Suppressor macrophage (primary cell): Measurements from ENCODE around the gene PEX14.
A peak's percentile ranks its signal among the peaks of the same experiment; 100 is the strongest.
"Not testable (repeated sequence)": the region's sequence is repeated elsewhere in the genome, so short reads cannot be mapped to it uniquely, and the experiment has no call there.

Experiments used
- DNase-seq, 4 experiments: peaks; one replicate each; pipeline ENCODE4 v3.0.0-alpha.2; 2020 to 2022

The PEX14 gene

GRCh38 chr1:10497109-10497508 is 22.4 kb downstream of the PEX14 start:
- no peak for DNase-seq

GRCh38 chr1:10498231-10498630 is 23.5 kb downstream of the PEX14 start:
- DNase-seq, result no peak

- DNase-seq, result no peak
Observed at GRCh38 chr1:10502206-10502605, 27.5 kb downstream of the PEX14 start.

GRCh38 chr1:10504249-10504648 is 29.5 kb downstream of the PEX14 start:
- no peak for DNase-seq

- not testable (repeated sequence) for DNase-seq
Observed at GRCh38 chr1:10506046-10506676, 31.4 kb downstream of the PEX14 start.

GRCh38 chr1:10506677-10507047 is 31.9 kb downstream of the PEX14 start:
- DNase-seq, result no peak

- peak; percentile 58 to 76 (median 72) for DNase-seq
Observed at GRCh38 chr1:10507111-10507879, 32.5 kb downstream of the PEX14 start.

- no peak for DNase-seq
Observed at GRCh38 chr1:10508511-10508951, 33.8 kb downstream of the PEX14 start.

DNA sequence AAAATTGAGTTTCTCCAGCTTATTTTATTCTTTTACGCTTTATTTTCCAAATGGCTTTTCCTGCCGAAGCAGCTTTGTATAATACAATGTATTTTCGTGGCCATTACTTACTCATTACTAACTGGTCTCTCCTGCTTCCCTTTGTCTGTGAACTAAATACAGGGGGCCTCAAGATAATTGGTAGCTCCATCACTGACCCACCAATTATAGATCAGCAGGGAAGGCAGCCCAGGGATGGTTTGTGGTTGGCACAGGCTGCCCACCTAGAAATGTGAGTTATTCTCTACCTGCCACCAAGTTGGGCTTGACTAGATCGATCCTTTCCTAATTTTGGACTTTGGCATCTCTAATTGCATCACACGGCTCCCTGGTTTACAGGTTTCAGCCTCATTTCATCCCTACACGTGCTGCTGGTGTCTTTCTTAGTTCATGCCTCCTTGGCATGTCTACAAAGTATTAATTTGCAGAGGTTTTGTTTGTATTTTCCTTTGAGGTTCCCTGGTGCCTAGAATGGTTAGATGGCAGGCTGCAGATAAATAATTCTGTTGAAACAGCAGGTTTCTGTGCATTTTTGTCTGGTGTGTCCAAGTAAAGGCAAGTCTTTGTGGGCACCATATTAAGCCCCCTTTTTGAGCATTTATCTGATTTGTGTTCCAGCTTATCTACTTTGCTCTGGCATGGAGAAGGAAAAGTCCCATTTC is 35.2 kb downstream of the PEX14 start:
- no peak for DNase-seq

- DNase-seq, result peak; percentile 51 to 79 (median 70)
Observed at GRCh38 chr1:10510520-10511493, 36.1 kb downstream of the PEX14 start.

DNA sequence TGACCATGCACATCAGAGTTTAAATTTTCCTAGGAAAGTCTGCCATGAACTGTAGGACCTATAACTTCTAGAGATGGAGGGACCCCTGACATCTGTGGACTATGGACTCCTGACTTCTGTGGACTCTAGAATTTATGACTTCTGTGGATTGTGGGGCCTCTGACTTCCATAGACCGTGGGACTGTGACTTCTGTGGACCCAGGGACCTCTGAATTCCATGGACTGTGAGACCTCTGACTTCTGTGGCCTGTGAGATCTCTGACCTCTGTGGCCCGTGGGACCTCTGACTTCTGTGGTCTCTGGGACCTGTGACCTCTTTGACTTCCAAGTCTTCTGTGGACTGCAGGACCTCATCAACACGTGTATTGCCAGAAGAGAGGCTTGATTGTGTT is 36.7 kb downstream of the PEX14 start:
- DNase-seq, result no peak

GRCh38 chr1:10513199-10513598 is 38.4 kb downstream of the PEX14 start:
- DNase-seq, result no peak

DNA sequence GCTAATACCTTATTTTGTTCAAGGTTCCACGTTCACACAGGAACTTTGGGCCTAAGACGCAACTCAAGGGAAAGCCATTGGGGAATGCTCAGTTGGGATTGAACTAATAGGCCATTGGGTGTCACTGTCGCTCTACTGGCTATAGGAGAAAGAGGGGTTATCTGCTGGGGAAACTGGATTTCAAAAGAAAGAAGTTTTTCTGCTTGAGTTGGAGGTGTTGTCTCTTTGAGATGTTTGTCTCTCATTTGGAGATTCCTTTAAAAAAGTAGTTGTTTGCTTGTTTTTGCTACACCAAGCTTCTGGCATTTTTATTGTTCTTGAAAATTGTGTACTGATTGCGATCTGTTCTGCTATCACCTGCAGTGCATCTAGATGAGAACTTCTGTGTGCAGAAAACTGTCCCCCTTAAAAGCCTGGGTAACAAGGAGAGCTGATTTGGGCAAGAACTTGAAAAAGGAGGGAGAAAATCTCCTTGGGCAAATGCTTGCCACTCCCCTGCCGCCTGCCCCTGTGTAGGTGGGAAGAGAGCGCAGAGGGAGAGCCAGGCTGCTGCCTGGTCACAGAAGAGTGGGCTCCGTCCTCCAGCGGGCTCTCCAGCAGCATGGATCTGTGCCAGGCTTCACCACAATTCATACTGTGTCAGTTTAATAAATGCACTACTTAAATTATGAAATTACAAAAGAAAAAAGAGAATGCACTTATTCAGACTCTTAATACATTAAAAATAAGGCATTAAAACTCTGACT is 39.9 kb downstream of the PEX14 start:
- DNase-seq, result peak; percentile 37 to 72 (median 60)

GRCh38 chr1:10515301-10515975 is 40.7 kb downstream of the PEX14 start:
- DNase-seq, result peak; percentile 79 to 92 (median 88)

DNA sequence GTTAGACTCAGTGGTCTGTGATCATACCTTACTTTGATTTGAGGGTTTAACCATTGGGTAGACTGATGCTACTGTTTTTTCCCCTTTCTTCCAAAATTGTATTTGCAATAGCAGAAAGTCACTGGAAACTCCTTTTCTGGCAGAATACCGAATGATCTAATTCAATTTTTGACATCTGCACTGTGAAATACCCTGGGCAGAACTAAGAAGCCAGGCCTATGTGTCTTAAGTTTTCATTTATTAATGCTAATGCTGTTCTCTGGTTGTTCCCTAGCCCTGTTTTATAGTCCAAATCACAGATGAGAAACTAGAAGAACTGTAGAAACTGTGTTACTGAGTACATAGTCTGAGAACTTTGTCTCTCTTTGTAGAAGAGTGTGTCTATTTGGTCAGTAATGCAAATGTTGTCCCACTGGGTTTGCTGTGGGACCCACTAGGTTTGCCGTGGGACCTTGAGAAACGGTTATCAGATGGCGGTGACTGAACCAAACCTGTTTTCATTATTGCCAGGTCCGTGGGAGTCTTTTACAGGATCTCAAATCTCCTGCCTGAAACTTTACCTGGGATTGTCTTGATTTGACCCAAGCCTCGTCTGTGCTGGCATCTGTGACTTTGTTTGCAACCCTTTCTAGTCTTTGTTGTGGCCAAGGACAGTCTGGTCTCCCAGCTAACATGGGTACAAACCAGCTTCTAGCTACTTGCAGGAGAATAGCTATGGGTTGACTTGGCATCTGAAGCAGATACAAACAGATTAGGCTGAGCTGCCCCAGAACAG is 41.4 kb downstream of the PEX14 start:
- DNase-seq, result peak in 3 of 4 experiments; percentile 15 to 45 (median 39)

- DNase-seq, result peak in 3 of 4 experiments; percentile 28 to 44 (median 28)
Observed at GRCh38 chr1:10516925-10517676, 42.4 kb downstream of the PEX14 start.

DNA sequence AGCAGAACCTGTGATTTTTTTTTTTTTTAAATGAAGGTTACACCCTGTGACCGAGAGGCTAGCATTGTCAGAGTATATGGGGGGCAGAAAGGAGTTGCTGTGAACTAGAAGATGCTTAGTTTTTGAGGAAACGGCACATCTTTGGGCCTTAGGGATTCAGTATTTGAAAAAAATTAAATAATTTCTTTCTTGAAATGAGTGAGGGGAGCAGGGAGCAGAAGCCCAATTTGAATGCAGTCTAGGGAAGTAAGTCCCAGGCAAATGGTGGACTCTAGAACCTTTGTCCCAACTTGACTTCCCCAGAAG is 42.9 kb downstream of the PEX14 start:
- DNase-seq, result peak in 1 of 4 experiments; percentile 42

GRCh38 chr1:10519016-10519417 is 44.3 kb downstream of the PEX14 start:
- no peak for DNase-seq

- no peak for DNase-seq
Observed at GRCh38 chr1:10520497-10520896, 45.7 kb downstream of the PEX14 start.

- no peak for DNase-seq
Observed at GRCh38 chr1:10520952-10521351, 46.2 kb downstream of the PEX14 start.
